ENCODE measurements around the gene CYTH4.

DNA sequence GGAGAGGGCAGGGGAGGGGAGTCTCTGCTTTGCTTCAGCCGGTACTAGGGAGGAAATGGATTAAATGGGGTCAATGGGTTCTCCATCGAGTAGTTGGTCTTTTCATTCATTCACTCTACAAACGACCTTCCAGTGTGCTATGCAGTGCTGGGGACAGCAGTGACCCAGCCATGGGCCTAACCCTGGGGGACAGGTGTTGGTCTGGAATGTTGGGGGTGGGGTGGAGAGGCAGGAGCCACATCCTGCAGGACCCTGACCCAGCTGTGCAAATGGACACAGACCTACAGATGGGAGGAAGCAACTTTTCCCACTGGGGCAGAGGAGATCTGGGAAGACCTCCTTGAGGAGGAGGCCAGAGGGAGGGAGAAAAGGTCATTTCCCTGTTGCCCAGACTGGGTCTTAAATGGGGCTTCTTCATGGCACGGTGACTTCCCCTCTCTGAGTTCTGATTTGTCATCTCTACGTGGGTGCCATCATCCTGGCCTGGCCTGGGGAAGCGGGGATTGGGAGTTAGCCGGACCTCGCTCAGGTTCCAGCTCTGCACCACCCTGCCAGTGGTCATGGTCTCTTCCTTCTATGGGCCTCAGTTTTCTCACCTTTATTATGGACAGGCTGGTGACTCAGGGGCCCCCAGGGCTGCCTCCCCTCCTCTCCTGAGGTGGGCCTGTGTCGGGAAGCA is 2.0 kb downstream of the CYTH4 start:
- no peak for TF ChIP-seq CTCF (IDR thresholded peaks at IDR 0.05; ENCODE audit: low read depth, low read length, missing input control)
- no peak for TF ChIP-seq HNF4A (conservative IDR thresholded peaks at IDR 0.05)
- TF ChIP-seq, protein P1, sequence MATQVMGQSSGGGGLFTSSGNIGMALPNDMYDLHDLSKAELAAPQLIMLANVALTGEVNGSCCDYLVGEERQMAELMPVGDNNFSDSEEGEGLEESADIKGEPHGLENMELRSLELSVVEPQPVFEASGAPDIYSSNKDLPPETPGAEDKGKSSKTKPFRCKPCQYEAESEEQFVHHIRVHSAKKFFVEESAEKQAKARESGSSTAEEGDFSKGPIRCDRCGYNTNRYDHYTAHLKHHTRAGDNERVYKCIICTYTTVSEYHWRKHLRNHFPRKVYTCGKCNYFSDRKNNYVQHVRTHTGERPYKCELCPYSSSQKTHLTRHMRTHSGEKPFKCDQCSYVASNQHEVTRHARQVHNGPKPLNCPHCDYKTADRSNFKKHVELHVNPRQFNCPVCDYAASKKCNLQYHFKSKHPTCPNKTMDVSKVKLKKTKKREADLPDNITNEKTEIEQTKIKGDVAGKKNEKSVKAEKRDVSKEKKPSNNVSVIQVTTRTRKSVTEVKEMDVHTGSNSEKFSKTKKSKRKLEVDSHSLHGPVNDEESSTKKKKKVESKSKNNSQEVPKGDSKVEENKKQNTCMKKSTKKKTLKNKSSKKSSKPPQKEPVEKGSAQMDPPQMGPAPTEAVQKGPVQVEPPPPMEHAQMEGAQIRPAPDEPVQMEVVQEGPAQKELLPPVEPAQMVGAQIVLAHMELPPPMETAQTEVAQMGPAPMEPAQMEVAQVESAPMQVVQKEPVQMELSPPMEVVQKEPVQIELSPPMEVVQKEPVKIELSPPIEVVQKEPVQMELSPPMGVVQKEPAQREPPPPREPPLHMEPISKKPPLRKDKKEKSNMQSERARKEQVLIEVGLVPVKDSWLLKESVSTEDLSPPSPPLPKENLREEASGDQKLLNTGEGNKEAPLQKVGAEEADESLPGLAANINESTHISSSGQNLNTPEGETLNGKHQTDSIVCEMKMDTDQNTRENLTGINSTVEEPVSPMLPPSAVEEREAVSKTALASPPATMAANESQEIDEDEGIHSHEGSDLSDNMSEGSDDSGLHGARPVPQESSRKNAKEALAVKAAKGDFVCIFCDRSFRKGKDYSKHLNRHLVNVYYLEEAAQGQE (IDR thresholded peaks at IDR 0.05): no peak
- no peak for TF ChIP-seq JUND (IDR thresholded peaks at IDR 0.05)
- no peak for TF ChIP-seq GABPA (IDR thresholded peaks at IDR 0.05 in 1 of 2, conservative IDR thresholded peaks at IDR 0.05 in 1 of 2)
